ENCODE data around the gene CCR2. TPM values are rescaled to one million over a fixed set of nuclear protein-coding genes. Genes with fewer than 3 reads are reported as not detected.

Gene CCR2
- not detected in 2 replicates for total RNA-seq

DNA sequence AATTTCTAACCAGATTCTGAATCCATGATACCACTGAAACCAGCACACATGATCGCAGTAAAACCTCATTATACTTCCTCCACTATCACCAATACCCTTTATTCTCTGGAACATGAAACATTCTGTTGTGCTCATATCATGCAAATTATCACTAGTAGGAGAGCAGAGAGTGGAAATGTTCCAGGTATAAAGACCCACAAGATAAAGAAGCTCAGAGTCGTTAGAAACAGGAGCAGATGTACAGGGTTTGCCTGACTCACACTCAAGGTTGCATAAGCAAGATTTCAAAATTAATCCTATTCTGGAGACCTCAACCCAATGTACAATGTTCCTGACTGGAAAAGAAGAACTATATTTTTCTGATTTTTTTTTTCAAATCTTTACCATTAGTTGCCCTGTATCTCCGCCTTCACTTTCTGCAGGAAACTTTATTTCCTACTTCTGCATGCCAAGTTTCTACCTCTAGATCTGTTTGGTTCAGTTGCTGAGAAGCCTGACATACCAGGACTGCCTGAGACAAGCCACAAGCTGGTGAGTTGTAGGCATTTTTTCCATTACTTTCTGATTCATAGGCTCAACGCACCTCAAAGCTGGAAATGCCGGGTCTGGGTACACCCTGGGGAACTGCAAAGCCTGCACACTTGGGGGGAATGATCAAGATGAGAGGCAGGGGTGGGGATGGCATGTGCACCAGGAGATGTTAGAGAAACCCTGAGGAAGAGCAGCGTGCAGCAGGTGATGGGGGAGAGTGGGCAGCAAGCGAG is at the start of gene CCR2:
Gene CCR2 (plus strand): TSS at position 465 of the 764 bp plus-strand sequence. CDS start 3,417 bp downstream, outside the sequence.

DNA sequence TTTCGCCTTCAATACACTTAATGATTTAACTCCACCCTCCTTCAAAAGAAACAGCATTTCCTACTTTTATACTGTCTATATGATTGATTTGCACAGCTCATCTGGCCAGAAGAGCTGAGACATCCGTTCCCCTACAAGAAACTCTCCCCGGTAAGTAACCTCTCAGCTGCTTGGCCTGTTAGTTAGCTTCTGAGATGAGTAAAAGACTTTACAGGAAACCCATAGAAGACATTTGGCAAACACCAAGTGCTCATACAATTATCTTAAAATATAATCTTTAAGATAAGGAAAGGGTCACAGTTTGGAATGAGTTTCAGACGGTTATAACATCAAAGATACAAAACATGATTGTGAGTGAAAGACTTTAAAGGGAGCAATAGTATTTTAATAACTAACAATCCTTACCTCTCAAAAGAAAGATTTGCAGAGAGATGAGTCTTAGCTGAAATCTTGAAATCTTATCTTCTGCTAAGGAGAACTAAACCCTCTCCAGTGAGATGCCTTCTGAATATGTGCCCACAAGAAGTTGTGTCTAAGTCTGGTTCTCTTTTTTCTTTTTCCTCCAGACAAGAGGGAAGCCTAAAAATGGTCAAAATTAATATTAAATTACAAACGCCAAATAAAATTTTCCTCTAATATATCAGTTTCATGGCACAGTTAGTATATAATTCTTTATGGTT is 17.1 kb downstream of the CCR2 start, which contains the start of gene CCR5:
Gene CCR5 (plus strand): TSS at position 108 of the 680 bp plus-strand sequence. CDS start 1,957 bp downstream, outside the sequence.

GRCh38 chr3:46406788-46407611 is 53.1 kb downstream of the CCR2 start, which contains the start of the genes CCR5AS and CCRL2:
Gene CCR5AS, minus strand, starts transcription at chr3:46407066.
Gene CCRL2, plus strand, starts transcription at chr3:46407259. Its CDS starts 821 bp downstream, at chr3:46408080.

Other genes with a start within 250 kb of the CCR2 start
- gene CCR1, start 145.8 kb upstream of the CCR2 start, total RNA-seq: under 0.01 and 0.29 TPM in 2 replicates
- not detected in 2 replicates for gene CCR3, start 111.7 kb upstream of the CCR2 start, total RNA-seq
- not detected in 2 replicates for gene CCR5, start 16.8 kb downstream of the CCR2 start, total RNA-seq
- 5.0 and 6.6 TPM in 2 replicates for gene CCRL2, start 53.1 kb downstream of the CCR2 start, total RNA-seq
- not detected in 2 replicates for gene LTF, start 110.8 kb downstream of the CCR2 start, total RNA-seq
- not detected in 2 replicates for gene RTP3, start 143.9 kb downstream of the CCR2 start, total RNA-seq
- 0.18 TPM in 1 of 2 replicates, not detected in the other for gene LRRC2, start 212.2 kb downstream of the CCR2 start, total RNA-seq